ENCODE results near the gene KLRD1.
"Not testable (repeated sequence)": the region's sequence is repeated elsewhere in the genome, so short reads cannot be mapped to it uniquely, and the experiment has no call there.

Gene KLRD1, protein sequence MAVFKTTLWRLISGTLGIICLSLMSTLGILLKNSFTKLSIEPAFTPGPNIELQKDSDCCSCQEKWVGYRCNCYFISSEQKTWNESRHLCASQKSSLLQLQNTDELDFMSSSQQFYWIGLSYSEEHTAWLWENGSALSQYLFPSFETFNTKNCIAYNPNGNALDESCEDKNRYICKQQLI

DNA sequence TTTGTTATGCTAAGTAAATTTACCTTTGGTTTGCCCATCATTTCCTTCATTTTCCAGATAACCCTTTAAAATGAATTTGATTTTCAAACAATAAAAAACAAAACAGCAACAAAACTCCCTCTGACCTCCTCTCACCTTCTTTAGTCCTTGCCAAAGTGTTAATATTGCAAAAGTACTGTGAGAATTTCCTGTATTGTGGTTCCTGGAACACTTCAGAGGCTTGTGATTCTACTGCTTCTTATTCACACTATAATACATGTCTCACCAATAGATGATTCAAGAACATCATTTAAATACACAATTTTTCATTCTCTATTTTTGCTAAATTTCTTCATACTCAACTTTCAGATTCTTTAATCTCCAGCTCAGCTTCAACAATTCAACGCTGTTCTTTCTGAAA, at the start of gene KLRD1:
KLRD1 (plus strand) TSS at position 241 of the 400 bp plus-strand sequence. CDS start 208 bp downstream, outside the sequence.
- no peak for DNase-seq

- no peak for DNase-seq
Observed at GRCh38 chr12:10260927-10261326, 46.7 kb upstream of the KLRD1 start.

DNA sequence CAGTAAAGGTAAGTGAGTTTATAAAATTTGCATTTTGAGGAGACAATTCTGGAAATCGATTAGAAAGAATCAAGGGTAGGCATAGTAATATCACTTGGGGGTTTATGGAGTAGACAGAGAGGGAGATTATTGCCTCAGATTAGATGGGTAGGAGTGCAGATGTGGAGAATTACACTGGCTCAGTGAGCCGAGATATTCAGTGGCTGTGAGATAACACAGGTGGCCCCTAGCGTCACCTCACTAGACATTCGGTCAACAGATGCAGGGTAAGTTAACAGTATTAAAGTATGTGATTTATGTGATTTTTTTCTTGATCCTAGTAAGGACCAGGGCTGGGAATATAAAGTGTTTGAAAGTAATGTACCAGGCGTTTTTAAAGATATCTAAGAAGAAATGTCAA, 39.6 kb upstream of the KLRD1 start:
- no peak for DNase-seq

DNA sequence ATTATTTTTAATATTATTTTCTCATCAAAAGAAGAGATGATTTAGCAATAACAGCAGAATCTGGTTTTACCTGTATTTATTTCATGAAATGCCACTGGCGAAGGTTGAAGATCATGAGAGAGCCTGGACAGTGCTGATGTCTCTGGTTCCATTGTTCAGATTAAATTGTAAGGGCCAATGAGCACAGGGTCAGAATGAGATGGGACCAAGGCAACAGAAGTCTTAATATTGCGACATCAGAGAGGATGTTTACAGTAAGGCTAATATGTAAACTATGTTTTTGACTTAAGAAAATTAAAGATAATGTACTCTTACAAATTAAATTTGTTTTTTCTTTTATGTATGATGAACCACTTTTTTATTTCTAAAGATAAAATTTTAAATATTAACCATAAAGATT, 35.2 kb upstream of the KLRD1 start:
- DNase-seq: no peak

DNA sequence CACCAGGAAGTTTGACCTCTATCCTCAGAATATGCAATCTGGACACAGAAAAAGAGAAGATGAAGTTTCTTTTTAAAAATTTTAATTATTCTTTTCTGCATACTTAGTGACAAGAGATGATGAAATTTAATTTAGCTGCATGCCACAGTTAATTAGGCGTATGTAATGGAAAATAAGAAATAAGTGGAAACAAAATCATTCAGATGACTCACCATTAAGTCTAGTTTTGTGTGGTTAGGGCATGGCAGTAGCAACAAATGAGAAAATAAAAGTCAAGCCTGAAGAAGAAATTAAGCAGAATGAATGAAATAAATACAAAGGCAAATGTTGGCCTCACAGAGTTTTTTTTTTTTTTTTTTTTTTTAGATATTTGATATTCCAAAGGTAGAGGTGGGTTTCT, 30.9 kb upstream of the KLRD1 start:
- no peak for DNase-seq

DNA sequence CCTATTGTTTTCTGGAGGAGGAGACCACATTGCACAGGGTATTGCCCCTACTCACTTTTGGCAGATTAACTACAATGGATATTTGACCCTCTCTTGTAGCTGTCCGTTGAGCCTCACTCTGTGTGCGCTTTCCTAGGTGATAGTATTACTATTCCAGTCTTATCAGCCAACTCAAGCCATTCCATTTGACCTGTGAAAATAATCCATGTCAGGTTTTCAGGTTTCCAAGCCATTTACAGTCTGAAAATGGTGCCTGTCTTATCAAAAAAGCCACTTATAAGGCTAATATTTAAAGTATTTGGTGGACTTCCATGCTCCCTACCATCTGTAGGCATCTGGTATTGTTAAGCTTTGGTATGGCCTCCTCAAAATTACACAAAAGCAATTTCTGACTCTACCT, 29.6 kb upstream of the KLRD1 start:
- no peak for DNase-seq

DNA sequence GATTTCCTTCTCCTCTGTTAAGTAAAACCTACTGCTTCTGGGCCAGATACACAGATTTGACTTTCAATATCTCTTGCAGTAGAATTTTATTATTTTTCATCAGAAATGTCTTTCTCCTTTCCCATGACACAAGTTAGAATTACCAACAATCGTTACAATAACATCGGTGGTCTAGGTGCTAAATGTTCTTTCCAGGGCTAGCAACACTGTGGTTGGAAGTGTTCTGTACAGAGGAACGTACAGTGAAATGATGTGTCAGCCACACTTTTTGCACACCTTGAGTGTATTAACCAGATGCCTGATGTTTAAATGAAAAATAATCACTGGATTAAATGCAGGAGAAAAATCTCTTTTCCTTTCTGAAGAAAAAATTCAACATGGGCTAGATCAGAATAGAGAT, 27.7 kb upstream of the KLRD1 start:
- DNase-seq: no peak

GRCh38 chr12:10283027-10283426, 24.6 kb upstream of the KLRD1 start:
- DNase-seq: no peak

DNA sequence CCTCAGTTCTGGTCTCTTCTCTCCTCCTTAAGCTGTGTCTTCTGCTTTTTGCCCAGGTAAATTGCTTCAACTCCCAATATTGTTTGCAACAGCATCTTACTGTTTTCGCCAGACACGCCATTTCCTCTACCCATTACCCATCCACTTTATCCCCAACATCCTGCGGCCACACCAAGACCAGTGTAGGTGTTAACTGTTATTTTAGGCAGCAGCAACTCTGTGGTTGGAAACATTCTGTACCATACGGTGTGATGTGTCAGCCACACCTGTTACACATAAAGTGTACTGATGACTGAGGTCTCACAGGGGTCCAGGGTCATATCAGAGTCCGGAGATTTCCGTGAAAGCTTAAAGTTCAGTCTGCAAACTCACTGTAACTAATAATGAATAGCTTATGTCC, 21.8 kb upstream of the KLRD1 start:
- no peak for DNase-seq

DNA sequence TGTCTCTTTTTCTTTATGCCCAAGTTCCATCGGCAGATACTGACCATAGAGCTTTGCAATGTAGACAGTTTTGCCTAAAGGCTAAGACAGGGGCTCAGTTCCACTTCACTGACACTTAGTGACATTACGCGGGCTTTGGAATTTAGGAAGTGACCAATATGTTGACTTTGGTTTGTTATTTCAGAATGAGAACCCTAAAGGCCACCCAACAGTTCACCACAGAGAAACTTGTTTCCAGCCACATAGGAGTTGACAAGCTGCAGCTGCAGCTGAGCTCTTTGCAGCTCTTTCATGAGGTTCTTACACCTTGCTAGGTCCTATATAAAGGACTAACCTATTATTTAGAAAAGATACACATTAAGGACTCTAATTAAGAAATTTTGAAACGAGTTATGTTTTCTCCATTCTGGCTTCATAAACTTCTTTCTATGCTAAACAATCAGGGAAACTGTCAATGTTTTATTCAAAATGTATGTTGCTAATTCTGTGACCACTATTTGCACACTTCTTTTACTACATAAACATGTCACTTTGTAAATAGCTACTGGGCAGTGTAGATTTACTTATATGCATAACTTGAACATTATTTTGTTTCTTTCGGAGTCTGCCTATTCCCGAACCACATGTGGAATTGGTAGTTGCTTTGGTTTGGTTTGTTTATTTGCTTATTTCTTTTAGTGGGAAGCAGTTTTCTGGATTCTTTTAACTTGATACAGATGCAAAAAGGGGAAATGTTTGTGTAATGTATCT, 18.5 kb upstream of the KLRD1 start:
- DNase-seq: no peak

- no peak for DNase-seq
Observed at GRCh38 chr12:10291030-10291429, 16.6 kb upstream of the KLRD1 start.

DNA sequence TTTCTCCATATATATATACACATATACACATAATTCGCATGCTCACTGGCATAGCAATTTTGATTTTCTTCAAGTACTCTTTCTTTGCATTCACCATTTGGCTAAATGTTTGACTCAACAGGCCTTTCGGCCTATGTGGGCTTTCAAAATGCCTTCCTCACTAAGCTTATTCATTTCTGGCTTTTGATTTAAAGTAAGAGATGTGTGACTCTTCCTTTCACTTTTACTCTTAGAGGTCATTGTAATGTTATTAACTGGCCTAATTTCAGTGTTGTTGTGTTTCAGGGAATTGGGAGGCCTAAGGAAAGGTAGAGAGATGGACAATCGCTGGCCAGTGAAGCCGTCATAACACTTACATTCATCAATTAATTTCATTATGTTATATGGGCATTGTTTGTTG, 14.5 kb upstream of the KLRD1 start:
- DNase-seq: no peak

GRCh38 chr12:10293570-10294227, 14.0 kb upstream of the KLRD1 start:
- DNase-seq: no peak

DNA sequence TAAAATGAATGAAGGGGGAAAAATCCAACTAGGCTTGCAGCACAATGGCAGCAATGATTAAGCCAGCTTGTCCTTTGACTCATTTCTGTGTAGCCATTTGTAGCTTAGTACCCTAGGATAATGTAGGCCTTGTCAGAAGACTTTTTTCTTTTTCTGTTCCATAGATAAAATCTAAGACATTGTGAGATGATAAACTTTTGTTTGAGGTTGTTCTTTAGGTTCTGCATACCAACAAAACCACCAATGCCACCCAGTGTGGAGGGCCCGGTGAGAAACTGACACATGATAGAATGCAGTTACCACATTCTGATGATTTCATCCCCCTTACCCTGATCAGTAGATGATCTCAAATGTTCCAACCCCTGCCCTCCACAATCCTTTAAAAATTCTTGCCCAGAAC, 6.6 kb upstream of the KLRD1 start:
- DNase-seq: no peak

- no peak for DNase-seq
Observed at GRCh38 chr12:10304161-10304574, 3.5 kb upstream of the KLRD1 start.

DNA sequence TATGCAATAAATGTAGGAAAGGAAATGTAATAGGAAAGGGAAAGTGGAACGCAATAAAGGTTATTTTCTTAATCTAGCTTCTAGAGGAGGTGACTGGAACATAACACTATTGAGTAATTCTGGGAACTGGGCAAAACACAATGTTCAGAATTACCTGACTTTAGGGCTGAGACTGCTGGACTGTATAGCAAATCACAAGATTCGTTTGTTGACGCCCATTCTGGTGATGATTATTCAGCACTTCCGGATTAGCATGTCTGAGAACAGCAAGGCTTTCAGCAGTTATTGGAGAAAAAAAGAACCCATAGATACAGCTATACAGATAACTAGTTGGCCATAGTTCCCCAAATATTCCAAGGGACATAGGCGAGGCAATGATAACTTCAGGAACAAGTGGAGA, 2.3 kb upstream of the KLRD1 start:
- no peak for DNase-seq

DNA sequence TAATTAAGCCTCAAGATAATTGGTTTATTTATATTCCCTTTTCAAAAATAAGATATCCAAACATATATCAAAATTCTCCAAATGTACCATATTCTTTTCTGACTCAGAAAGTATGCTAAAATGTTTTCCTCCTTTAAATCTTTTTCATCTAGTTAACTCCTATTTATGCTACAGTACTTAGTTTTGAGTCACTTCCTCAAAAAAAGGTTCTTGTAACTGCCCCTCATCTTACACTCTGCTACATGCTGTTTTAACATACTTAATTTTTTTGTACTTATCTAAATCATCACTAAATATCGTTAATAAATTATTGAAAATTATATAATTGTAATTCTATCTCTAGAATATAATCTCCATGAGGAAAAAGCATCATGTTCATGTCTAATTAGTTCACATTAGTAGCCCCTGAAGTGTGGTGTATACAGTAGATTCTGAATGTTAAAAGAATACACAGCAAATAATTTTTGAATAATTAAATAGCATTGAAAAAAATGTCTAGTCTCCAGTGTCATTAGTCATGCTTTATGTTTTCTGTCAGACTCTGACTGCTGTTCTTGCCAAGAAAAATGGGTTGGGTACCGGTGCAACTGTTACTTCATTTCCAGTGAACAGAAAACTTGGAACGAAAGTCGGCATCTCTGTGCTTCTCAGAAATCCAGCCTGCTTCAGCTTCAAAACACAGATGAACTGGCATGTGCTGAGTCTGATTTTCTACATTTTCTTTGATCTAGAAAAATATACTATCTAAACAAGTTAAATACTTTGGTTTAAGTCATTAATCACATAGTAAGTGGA, 3.5 kb downstream of the KLRD1 start:
- no peak for DNase-seq

DNA sequence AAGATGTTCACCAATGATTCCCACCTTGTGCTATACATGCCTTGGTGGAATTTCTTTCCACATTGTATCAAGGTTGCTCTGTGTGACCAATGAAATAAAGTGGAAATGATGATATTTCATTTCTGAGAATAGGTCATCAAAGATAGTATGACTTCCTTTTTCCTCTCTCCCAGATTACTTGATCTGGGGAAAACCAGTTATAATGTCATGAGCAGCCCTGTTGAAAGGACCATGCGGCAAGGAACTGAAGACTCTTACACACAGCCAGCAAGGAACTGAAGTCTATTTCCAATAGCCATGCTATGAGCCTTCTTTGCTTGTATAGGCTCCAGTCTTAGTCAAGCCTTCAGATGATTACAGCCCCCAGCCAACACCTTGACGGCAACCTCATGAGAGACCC, 11.7 kb downstream of the KLRD1 start:
- no peak for DNase-seq

GRCh38 chr12:10320643-10321042, 13.0 kb downstream of the KLRD1 start:
- no peak for DNase-seq

- not testable (repeated sequence) for DNase-seq
Observed at GRCh38 chr12:10328691-10329090, 21.0 kb downstream of the KLRD1 start.

DNA sequence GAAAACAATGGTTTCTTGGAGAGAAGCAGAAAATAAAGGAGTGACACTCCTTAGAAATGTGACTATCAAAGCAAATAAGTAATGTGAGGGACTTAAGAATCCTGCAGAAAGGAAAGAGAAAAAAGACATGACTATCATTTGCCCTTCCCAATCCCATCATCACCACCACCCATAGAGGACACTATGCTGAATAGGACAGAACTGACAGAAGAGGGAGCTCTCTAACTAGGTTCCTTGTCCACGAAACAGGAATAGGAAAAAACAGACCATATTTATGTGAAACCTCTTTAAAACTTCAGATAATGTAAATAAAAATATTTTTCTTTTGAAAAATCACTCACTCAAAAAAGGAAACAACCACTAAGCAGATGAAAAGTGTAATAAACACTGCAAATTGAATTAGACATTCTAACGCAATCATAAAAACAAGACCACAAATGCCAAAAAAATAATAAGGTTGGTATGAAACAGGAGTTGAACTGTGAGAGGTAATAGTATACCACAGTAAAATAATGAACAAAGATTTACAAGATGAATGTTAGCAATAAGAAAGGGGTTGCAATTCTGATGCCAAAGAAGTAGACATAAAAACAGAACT, 24.1 kb downstream of the KLRD1 start:
- DNase-seq: peak; percentile 82

- DNase-seq: not testable (repeated sequence)
Observed at GRCh38 chr12:10336196-10336595, 28.5 kb downstream of the KLRD1 start.

- not testable (repeated sequence) for DNase-seq
Observed at GRCh38 chr12:10338470-10338869, 30.8 kb downstream of the KLRD1 start.
